ENCODE measurements around the gene ARHGEF3.

ARHGEF3 gene

DNA sequence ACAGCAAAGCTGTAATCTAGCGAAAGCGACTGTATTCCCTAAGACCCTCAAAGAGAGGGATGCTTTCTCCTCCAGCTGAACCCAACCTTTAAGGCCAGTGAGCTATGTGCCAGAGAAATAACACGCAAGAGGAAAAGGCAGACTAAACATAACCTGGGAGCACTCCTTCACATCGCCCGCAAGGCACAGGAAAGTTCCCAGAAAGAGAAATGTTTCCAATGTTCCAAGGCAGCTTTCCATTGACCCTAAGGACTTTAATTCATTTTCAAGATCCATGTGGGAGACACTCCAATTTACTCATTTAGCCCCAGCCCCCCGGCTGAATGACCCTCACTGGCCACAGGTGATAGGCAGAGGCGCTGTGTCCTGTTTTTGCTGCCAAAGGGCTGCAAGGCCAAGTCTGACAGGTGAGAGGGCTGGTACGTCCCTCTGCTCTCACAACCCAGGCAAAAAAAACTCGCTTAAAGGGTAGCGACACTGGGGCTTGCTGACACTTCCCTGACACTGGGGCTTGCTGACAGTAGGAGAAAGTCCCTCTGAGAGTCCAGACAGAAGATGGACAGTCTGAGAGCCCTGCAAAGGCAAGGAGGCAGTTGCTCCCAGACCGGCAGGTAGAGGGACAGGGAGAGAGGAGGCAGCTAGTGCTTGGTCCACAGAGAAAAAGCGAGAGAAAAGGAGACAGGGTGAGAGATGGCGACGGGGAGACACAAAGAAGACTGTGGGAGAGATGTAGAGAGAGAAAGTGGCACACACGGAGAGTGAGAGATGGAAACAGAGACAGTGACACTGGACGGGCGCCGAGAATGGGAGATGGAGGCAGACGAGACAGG, 702 bp downstream of the ARHGEF3 start:
- peaks cover 11% of the 10 kb centered on the region for H3K27me3 ChIP-seq (ENCODE audit: control insufficient read depth, low read length)
- no peaks in the 10 kb centered on the region for H3K36me3 ChIP-seq (ENCODE audit: control insufficient read depth, low read length)
- no peaks in the 10 kb centered on the region for H4K20me1 ChIP-seq (ENCODE audit: control insufficient read depth, insufficient read depth, low read depth, low read length)
- H3K4me2 ChIP-seq (ENCODE audit: low read length): peak overlapping the region; percentile 92
- peak overlapping the region; percentile 82 for H3K4me3 ChIP-seq (ENCODE audit: low read length)
- no peaks in the 10 kb centered on the region for H3K9me2 ChIP-seq (replicated peaks; ENCODE audit: control insufficient read depth, low read length)
- H3K4me1 ChIP-seq (ENCODE audit: control insufficient read depth, low read length): peaks cover 25% of the 10 kb centered on the region
- H3K27ac ChIP-seq (ENCODE audit: low read depth, low read length): no peak overlapping the region
- 0 out of 2 replicates have a peak, but pooled peaks cover 5% of the 10 kb centered on the region for H3F3A ChIP-seq (ENCODE audit: control insufficient read depth, insufficient read depth)
- no peaks in the 10 kb centered on the region for H3K79me2 ChIP-seq (ENCODE audit: control insufficient read depth, low read length)
- no peaks in the 10 kb centered on the region for H3K9me3 ChIP-seq (ENCODE audit: control insufficient read depth, insufficient read depth, low read length)
- TF ChIP-seq, protein P1, sequence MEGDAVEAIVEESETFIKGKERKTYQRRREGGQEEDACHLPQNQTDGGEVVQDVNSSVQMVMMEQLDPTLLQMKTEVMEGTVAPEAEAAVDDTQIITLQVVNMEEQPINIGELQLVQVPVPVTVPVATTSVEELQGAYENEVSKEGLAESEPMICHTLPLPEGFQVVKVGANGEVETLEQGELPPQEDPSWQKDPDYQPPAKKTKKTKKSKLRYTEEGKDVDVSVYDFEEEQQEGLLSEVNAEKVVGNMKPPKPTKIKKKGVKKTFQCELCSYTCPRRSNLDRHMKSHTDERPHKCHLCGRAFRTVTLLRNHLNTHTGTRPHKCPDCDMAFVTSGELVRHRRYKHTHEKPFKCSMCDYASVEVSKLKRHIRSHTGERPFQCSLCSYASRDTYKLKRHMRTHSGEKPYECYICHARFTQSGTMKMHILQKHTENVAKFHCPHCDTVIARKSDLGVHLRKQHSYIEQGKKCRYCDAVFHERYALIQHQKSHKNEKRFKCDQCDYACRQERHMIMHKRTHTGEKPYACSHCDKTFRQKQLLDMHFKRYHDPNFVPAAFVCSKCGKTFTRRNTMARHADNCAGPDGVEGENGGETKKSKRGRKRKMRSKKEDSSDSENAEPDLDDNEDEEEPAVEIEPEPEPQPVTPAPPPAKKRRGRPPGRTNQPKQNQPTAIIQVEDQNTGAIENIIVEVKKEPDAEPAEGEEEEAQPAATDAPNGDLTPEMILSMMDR (IDR thresholded peaks at IDR 0.05; ENCODE audit: low read depth, low read length, poor library complexity, severe bottlenecking): no peak

DNA sequence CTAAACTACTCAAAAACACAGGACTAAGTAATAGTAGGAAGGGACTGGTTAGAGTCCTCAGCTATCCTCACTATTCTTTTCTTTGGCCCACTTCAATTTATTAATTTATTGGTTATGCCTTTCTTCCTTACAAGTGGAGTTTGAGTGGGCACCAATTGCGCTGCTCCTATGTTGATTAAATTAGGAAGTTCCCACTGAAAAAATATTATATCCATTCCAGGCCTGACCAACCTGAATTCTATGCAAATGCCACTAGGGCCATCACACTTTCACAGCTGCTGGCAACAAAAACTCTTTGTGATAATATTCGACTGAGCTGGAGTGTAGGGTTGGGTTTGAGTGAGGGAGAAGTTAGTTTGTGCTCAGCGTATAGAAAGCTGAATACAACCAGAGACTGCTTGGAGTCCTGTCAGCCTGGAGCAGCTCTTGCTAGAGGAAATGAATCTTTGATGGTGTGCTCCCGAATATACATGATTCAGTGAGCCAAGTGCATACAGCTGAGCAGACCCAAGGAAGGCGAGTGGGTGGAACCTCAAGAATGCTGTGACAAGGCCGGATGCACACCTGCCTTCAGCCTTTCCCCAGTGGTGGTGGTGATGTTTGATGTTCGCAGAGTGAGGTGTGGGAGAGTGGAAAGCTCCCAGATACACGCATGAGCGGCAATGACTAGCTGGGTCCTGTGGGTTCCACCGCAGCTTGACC, 1.5 kb downstream of the ARHGEF3 start:
- H3K27ac ChIP-seq (ENCODE audit: low read depth, low read length): no peak overlapping the region
- TF ChIP-seq, protein P1 (IDR thresholded peaks at IDR 0.05; ENCODE audit: low read depth, low read length, poor library complexity, severe bottlenecking): no peak
- no peak for TF ChIP-seq EZH2phosphoT487 (IDR thresholded peaks at IDR 0.05; ENCODE audit: borderline replicate concordance, low read length)
- no peak overlapping the region for H3K4me3 ChIP-seq (ENCODE audit: low read length)
- H3K9me2 ChIP-seq (replicated peaks; ENCODE audit: control insufficient read depth, low read length): no peaks in the 10 kb centered on the region
- peaks cover 11% of the 10 kb centered on the region for H3K27me3 ChIP-seq (ENCODE audit: control insufficient read depth, low read length)
- no peaks in the 10 kb centered on the region for H3K9me3 ChIP-seq (ENCODE audit: control insufficient read depth, insufficient read depth, low read length)
- H3F3A ChIP-seq (ENCODE audit: control insufficient read depth, insufficient read depth): 0 out of 2 replicates have a peak, but pooled peaks cover 5% of the 10 kb centered on the region
- no peaks in the 10 kb centered on the region for H3K36me3 ChIP-seq (ENCODE audit: control insufficient read depth, low read length)
- no peaks in the 10 kb centered on the region for H3K79me2 ChIP-seq (ENCODE audit: control insufficient read depth, low read length)
- peak overlapping the region; percentile 92; the same call in 1 of the 2 replicates for H3K4me2 ChIP-seq (ENCODE audit: low read length)
- peaks cover 25% of the 10 kb centered on the region for H3K4me1 ChIP-seq (ENCODE audit: control insufficient read depth, low read length)
- H4K20me1 ChIP-seq (ENCODE audit: control insufficient read depth, insufficient read depth, low read depth, low read length): no peaks in the 10 kb centered on the region

DNA sequence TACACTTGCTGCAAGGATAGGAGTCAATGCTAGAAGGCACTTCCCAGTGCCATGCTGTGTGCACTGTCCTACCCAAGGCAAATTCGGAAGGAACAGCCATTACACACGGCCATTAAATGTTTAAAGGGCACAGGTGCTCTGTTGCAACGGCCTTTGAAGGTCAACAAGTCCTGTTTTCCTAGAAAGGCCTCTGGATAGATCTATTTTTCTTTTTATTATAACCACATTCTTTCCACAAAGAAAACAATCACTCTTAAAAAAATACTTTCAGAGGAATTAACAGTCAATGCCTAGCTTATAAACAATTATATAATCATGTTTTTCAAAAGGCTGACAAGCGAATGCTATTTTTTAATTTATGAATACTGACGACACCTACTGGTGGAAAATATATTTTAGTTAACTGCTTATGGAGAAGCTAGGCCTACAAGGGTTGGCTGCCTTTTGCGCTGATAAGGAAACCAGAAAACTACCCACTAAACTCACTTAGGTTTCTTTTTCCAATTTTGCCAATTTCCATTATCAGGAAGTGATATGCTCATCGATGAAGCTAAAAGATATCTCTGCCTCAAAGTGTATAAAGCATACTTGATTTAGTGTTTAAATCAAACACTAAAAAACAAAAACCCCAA, 2.4 kb downstream of the ARHGEF3 start:
- no peaks in the 10 kb centered on the region for H3K9me3 ChIP-seq (ENCODE audit: control insufficient read depth, insufficient read depth, low read length)
- H3K36me3 ChIP-seq (ENCODE audit: control insufficient read depth, low read length): no peaks in the 10 kb centered on the region
- peaks cover 25% of the 10 kb centered on the region for H3K4me1 ChIP-seq (ENCODE audit: control insufficient read depth, low read length)
- 0 out of 2 replicates have a peak, but pooled peaks cover 5% of the 10 kb centered on the region for H3F3A ChIP-seq (ENCODE audit: control insufficient read depth, insufficient read depth)
- no peaks in the 10 kb centered on the region for H4K20me1 ChIP-seq (ENCODE audit: control insufficient read depth, insufficient read depth, low read depth, low read length)
- no peaks in the 10 kb centered on the region for H3K79me2 ChIP-seq (ENCODE audit: control insufficient read depth, low read length)
- H3K27ac ChIP-seq (ENCODE audit: low read depth, low read length): no peak overlapping the region
- H3K4me3 ChIP-seq (ENCODE audit: low read length): no peak overlapping the region
- no peak overlapping the region for H3K4me2 ChIP-seq (ENCODE audit: low read length)
- no peaks in the 10 kb centered on the region for H3K9me2 ChIP-seq (replicated peaks; ENCODE audit: control insufficient read depth, low read length)
- H3K27me3 ChIP-seq (ENCODE audit: control insufficient read depth, low read length): peaks cover 11% of the 10 kb centered on the region
- TF ChIP-seq, protein P1 (IDR thresholded peaks at IDR 0.05; ENCODE audit: low read depth, low read length, poor library complexity, severe bottlenecking): peak; percentile 72
- no peak for TF ChIP-seq EZH2phosphoT487 (IDR thresholded peaks at IDR 0.05; ENCODE audit: borderline replicate concordance, low read length)
